ENCODE data around the gene TMEM163.

Gene TMEM163

GRCh38 chr2:134454426-134454825 lies 264.4 kb downstream of the TMEM163 start:
- no peak overlapping the region for H3K4me3 ChIP-seq (ENCODE audit: low read depth, low read length)
- DNase-seq (ENCODE audit: low read depth), result no peak

GRCh38 chr2:134453973-134454372 lies 264.8 kb downstream of the TMEM163 start:
- no peak for DNase-seq (ENCODE audit: low read depth)
- H3K4me3 ChIP-seq (ENCODE audit: low read depth, low read length), result no peak overlapping the region

- no peak for DNase-seq (ENCODE audit: low read depth)
- no peak overlapping the region for H3K4me3 ChIP-seq (ENCODE audit: low read depth, low read length)
These were observed 265.3 kb downstream of the TMEM163 start for GRCh38 chr2:134453476-134453875.

GRCh38 chr2:134452042-134452733 lies 266.6 kb downstream of the TMEM163 start:
- no peak overlapping the region for H3K4me3 ChIP-seq (ENCODE audit: low read depth, low read length)

GRCh38 chr2:134451347-134451630 lies 267.5 kb downstream of the TMEM163 start:
- H3K4me3 ChIP-seq (ENCODE audit: low read depth, low read length), result no peak overlapping the region
- no peak for DNase-seq (ENCODE audit: low read depth)

More at GRCh38 chr2:134452042-134452733, 266.6 kb downstream of the TMEM163 start:
- DNase-seq (ENCODE audit: low read depth), result no peak

GRCh38 chr2:134449751-134450513 lies 268.9 kb downstream of the TMEM163 start:
- no peak overlapping the region for H3K4me3 ChIP-seq (ENCODE audit: low read depth, low read length)
- DNase-seq (ENCODE audit: low read depth), result no peak

GRCh38 chr2:134449157-134449556 lies 269.6 kb downstream of the TMEM163 start:
- H3K4me3 ChIP-seq (ENCODE audit: low read depth, low read length), result no peak overlapping the region
- DNase-seq (ENCODE audit: low read depth), result no peak

- no peak for DNase-seq (ENCODE audit: low read depth)
- no peak overlapping the region for H3K4me3 ChIP-seq (ENCODE audit: low read depth, low read length)
These were observed 270.1 kb downstream of the TMEM163 start for GRCh38 chr2:134448650-134449049.

- H3K4me3 ChIP-seq (ENCODE audit: low read depth, low read length), result no peak overlapping the region
- DNase-seq (ENCODE audit: low read depth), result no peak
These were observed 271.1 kb downstream of the TMEM163 start for GRCh38 chr2:134447669-134448068.

GRCh38 chr2:134446383-134447017 lies 272.3 kb downstream of the TMEM163 start:
- peak; percentile 25 for DNase-seq (ENCODE audit: low read depth)

GRCh38 chr2:134445985-134446382 lies 272.8 kb downstream of the TMEM163 start:
- DNase-seq (ENCODE audit: low read depth), result no peak

More at GRCh38 chr2:134446383-134447017, 272.3 kb downstream of the TMEM163 start:
- H3K4me3 ChIP-seq (ENCODE audit: low read depth, low read length), result no peak overlapping the region

GRCh38 chr2:134445116-134445515 lies 273.7 kb downstream of the TMEM163 start:
- no peak for DNase-seq (ENCODE audit: low read depth)
- H3K4me3 ChIP-seq (ENCODE audit: low read depth, low read length), result no peak overlapping the region

More at GRCh38 chr2:134445985-134446382, 272.8 kb downstream of the TMEM163 start:
- no peak overlapping the region for H3K4me3 ChIP-seq (ENCODE audit: low read depth, low read length)

GRCh38 chr2:134443814-134444480 lies 274.9 kb downstream of the TMEM163 start:
- no peak overlapping the region for H3K4me3 ChIP-seq (ENCODE audit: low read depth, low read length)
- no peak for DNase-seq (ENCODE audit: low read depth)

- DNase-seq (ENCODE audit: low read depth), result no peak
- no peak overlapping the region for H3K4me3 ChIP-seq (ENCODE audit: low read depth, low read length)
These were observed 277.5 kb downstream of the TMEM163 start for GRCh38 chr2:134441153-134441863.

GRCh38 chr2:134440336-134440909 lies 278.4 kb downstream of the TMEM163 start:
- no peak for DNase-seq (ENCODE audit: low read depth)
- H3K4me3 ChIP-seq (ENCODE audit: low read depth, low read length), result no peak overlapping the region

GRCh38 chr2:134438371-134438770 lies 280.4 kb downstream of the TMEM163 start:
- no peak for DNase-seq (ENCODE audit: low read depth)
- no peak overlapping the region for H3K4me3 ChIP-seq (ENCODE audit: low read depth, low read length)

- DNase-seq (ENCODE audit: low read depth), result no peak
- no peak overlapping the region for H3K4me3 ChIP-seq (ENCODE audit: low read depth, low read length)
These were observed 282.1 kb downstream of the TMEM163 start for GRCh38 chr2:134436706-134437105.

- no peak for DNase-seq (ENCODE audit: low read depth)
- H3K4me3 ChIP-seq (ENCODE audit: low read depth, low read length), result no peak overlapping the region
These were observed 282.9 kb downstream of the TMEM163 start for GRCh38 chr2:134435936-134436335.

- no peak overlapping the region for H3K4me3 ChIP-seq (ENCODE audit: low read depth, low read length)
- DNase-seq (ENCODE audit: low read depth), result no peak
These were observed 283.3 kb downstream of the TMEM163 start for GRCh38 chr2:134435505-134435904.

Data from skeletal muscle cell (primary cell).